Umbilical cord (tissue), 2 donors: ENCODE results near the gene SV2C. TPM values are rescaled to one million over a fixed set of nuclear protein-coding genes. Genes with fewer than 3 reads are reported as not detected.

ENCODE experiments used
- DNase-seq: peaks from one replicate; pipeline ENCODE4 v3.0.0-alpha.2; 2015; ENCODE audit warnings: low spot score
- total RNA-seq: library from RNA; depleted of rRNA; stranded (reverse); fragments of >200 nt; gene quantifications from one replicate; pipeline ENCODE4 v1.2.3, GENCODE V29; 2014; ENCODE audit warnings: low replicate concordance; ENCODE audit not compliant: insufficient read depth

SV2C gene
- total RNA-seq, 1 donor from 2014 or later, result 1.2 TPM

DNA sequence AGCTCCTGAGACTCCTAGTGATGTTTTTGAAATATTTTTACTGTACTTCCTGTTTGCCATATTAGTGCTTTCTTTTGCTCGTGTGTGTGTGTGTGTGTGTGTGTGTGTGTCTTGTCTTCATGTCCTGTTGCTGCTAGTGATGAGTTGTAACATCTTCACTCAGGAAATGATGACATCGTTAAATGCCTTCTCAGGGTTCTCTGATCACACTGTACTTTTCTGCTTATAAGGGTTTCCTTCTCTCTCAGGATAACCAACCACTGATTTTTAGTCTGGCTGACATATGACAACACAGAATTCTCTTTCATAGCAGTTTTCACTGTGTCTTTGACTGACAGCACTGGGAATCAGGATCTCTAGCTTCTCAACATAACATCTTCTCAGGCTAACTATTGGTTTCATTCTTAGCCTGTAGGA is 16.1 kb downstream of the SV2C start:
- DNase-seq, result no peak

DNA sequence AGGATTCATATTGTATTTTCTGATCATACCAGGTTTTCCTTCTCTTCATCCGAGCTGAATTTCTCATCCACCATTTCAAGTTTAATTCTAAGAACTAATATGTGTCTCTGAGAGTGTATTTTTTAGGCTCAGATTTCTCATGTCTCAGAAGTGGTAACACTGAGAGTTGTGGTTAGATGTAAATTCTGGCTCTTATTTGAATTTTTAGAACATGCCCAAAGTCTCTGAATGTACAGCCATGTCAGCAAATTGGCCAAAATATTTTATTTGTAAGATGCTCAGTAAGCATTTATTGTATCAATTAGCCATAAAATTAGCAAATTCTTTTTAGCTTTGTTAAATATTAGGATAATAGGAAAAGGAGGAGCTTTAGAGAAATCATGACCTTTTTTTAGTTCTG is 16.6 kb downstream of the SV2C start:
- no peak for DNase-seq

DNA sequence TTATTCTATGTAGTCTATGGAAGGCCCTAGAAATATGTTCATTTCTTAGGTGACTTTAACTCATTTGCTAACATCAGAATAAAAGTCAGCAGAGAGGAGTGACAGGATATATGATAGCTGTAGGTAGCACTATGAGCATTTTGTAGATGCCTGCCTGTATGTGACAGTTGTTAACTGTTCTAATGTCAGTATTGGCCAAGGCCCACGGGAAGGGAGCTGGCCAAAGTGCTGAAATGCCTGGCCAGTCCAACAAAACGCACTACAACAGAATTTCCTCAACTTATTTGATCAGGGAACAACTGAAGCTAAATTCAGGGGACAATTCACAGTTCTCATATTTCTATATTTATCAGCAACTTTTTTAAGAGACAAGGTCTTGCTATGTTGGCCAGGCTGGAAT is 20.8 kb downstream of the SV2C start:
- DNase-seq, result peak; percentile 25

DNA sequence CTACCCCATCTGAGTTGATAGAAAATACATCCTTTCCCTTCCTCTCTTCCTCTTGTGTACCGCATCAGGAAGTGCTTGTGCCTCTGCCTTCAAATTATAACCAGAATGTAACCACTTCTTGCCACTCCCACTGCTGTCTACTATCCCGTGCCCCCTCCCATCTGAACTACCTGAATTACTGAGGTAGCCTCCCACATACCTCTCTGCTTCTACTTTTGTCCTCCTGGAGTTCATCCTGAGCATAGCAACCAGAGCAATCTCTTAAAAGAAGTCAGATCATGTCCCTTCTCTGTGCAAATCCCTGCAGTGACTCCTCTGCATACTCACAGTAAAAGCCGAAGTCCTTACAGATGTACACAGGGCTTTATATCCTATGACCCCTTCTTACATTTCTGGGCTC is 23.0 kb downstream of the SV2C start:
- DNase-seq, result no peak

DNA sequence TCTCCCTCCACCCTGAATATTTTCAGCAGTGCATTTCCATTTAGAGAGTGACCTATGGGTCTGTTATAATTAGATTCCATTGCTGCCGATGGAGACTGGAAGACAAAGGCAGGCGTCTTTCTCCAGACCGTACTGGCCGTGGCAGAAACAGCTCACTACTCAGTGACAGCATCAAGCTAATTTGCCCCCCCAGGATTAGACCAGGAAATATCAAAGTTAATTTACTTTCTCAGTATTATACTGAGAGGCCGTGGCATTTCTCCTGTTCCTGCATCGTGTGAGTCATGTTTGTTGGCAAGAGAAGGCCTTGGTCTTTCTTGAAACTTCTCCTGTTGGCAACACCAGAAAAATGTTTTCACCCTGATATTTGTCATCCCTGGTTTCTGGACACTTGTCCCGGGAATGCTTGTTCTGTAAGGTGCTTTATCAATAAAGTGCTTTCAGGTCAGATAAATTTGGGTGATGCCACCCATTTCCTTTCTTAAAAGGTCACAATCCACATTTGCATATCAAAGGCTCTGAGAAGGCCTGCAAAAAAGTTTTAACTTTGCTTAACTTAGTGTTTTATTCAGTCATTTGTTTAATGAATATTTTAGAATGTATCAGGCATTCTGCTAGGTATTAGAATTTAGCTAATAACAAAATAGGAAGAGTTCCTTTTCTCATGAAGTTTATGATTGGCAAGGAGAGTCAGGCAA is 28.4 kb downstream of the SV2C start:
- peak; percentile 14 for DNase-seq

DNA sequence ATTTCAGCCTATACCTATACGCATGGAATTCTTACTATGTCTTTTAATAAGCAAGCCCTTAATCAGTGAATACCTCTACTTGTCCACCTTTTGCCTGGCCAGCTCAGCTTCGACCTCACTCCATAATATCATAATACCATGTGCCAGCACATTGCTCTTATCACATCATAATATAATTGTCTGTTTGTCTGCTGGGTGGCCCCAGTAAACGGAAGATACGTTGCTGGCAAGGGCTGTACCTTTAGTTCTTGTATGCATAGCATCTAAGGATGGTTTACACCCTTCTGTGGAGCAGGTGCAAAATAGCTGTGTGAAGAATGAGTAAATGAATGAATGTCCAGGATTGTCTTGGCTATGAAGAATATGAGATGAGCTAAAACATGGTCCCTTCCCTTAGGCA is 29.9 kb downstream of the SV2C start:
- no peak for DNase-seq

DNA sequence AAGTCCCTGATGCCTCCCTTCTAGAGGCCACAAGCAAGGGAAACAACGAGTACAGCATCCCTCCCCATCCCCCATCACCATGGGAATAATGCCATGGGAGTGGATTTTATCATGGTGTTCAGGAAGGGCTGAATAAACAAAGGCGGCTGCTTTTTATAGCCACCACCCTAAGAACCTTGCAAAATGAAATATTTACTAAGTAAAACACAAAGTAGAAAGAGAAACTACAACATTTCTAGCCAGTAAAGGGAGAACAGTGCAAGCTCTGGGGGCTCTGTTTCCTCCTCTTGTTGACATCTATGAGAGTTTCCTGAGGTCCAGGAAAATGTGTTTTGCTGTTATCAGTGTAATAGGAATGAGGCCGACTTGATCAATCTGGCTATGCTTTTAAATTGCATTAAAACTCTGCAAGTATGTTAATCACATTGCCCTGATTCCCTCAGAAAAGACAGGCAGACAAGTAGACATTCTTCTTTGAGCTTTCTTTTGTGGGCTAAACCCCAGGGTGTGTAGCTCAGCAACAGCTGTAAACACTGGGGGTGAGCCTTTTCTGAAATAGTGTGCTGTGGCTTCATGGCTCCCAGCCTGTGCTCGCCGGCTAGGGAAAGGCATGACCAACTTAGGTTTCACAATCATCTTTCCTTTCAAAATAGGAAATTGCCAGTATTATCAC is 31.1 kb downstream of the SV2C start:
- DNase-seq, result peak; percentile 37

DNA sequence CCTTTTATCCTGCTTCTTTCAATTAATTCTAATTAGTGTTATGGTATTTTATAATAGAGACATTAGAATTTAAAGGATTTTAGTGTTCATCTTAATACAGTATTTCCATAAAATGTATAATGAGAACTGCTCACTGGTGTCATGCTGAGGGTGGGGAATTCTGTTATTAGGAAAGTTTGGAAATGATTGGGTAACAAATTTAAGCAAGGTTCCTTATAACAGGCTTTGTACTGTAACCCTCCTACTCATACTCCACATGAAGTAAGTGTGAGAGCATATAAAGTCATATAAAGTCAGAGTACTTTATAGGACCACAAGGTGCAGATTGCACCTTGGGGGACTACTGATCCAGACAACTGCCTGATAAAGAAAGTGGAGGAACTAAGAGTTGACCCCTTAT is 42.2 kb downstream of the SV2C start:
- no peak for DNase-seq

DNA sequence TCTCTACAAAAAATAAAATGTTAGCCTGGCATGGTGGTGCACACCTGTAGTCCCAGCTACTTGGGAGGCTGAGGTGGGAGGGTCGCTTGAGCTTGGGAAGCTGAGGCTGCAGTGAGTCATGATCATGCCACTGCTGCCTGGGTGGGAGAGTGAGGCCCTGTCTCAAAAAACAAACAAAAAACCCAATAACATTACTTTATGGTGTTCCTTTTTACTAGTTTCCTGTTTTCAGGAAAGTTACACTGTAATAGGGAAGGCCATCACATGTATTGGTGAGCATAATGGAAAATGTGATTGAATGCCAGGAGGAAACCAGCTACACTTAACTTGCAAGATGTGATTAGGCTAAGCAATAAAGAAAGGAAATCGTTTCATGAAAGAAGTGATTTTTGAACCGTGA is 42.7 kb downstream of the SV2C start:
- DNase-seq, result peak; percentile 12

DNA sequence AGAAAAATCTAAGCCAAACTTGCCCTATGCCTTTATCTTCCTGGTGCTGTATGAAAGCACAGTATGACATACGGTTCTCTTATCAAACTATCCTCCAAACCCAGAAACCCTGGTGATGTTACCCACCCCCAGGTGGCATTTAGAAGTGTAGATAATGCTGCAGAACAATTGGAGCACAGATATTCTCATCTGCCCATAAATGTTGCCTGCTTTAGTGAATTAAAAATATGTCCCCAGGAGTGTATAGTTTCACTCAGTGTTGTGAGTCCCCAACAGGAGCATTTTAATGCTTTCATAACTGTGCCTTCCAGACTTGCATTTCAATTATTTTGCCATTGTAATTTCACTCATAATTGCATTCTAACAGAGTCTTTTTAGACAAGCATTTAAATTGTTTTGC is 50.8 kb downstream of the SV2C start:
- DNase-seq, result no peak

DNA sequence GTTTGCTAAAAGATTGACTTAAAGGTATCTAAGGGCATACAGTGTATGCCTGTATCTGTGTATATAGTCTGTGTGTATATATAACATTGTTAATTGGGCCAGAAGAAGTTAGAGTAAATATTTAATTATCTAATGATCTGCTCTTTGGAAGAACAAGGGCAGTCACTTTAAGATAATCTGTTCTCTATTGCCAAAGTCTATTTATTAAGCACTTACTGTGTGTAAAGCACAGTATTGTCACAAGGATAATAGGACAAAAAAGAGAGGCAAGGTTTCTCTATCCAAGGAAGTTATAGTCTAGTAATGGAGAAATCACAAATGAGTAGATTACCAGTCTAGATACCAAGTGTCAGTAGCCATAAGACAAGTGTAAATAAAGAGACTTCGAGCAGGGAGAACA is 51.5 kb downstream of the SV2C start:
- DNase-seq, result no peak

DNA sequence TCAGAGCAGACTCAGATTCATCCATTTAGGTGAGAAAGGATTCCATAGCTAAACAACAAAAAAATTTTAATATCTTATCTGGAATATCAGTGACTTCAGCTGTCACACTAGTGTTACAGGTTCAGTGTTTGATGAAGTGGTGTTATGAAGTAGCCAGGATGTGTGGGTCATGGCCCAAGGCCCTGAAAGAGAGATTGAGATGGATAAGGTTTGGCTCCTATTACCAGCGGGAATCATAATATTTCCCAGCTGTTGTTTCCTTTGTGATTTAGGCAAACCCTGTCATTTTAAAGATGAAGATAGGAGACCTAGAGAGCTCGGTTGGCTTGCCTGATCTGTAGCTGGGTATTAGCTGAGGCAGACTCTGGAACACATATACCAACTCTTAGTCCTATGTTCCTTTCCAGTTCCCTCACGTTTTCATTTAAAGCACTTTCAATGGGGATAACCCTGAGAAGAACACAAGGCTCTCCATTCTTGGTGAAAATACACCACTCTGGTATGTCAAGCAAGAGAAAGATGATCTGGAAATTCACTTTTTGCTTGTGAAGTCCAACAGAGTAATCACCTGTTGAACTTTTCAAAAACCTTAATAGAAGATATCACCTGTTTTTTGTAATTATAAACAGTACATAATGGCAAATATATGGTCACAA is 54.8 kb downstream of the SV2C start:
- DNase-seq, result no peak

DNA sequence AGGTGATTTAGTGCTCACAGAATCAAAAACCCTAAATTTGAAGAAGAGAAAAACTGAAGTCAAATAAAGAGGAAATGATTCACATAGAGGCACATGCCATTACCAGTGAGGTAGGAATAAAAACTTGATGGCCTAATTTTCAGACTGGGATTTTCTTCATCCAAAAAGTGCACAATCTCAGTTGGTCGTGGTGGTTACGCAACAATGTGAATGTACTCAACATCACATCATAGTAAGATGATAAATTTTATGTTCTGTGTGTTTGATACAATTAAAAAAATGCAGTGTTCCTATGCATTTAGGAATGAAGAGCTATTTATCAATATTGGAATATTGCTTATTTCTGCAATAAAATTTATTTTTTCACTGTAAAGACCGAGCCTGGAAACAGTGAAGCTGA is 60.7 kb downstream of the SV2C start:
- DNase-seq, result no peak

DNA sequence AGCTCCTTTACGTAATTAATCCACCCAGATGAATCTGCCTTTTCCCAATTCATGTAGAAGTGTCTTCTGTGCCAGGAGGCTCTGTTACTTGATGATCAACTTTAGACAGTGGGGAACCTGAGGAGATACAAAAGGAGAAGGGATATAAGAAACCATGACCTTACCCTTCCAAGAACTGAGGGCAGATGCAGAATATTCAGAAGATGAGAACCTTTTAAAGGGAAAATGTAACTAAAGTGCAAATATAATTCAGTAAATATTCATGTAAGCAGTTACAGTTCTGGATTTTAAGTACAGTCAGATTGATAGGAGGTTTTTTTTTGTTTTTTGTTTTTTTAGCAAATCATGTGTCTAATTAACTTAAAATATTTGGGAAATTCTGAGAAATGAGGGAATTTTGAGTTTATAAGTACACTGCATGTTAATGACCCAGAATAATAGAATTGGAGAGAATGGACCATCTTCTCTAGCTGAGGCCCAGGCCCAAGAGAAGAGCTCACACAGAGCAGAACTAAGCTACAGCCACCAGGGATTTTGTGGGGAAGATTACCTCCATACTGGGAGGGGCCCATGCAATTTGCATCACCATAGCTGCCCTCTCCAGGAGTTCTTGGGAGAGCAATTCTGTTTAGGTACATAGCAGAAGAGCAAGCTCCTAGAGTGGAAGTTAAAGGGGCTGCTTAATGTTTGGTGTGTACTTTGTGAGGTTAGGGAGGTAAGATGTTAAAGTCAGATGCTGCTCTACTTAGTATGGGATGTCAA is 61.5 kb downstream of the SV2C start:
- no peak for DNase-seq

DNA sequence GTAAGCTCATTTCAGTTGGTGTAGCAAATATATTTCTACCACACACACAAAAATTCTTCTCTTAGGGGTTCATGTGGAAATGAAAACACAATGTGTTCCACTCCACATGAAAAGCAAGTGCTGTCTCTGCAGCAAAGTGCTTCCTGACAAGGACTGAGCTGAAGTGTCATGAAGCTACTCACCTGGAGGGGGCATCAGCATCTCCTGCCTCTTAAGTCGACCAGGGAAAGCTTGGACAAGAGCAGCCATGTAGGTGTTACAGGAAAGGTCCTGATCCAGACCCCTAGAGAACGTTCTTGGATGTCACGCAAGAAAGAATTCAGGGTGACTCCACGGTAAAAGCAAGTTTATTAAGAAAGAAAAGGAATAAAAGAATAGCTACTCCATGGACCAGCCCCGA is 62.8 kb downstream of the SV2C start:
- DNase-seq, result no peak

DNA sequence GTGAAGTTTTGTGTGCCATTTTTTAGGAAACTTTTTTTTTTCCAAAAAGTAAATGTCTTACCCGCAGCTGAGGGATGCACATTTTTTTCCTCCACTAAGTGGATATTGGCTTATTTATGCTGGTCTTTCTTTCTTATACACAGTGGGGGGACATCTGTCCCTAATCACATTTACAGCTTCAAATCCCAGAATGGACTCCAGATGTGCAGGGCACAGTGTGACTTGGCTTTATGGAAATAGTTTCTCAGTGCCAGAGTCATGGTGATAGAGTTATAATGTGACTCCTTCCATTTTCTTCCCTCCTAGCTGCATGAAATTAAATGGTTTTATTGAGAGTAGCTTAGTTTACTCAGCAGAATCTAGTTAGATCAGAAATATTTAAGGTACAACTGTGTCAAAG is 66.5 kb downstream of the SV2C start:
- DNase-seq, result no peak

DNA sequence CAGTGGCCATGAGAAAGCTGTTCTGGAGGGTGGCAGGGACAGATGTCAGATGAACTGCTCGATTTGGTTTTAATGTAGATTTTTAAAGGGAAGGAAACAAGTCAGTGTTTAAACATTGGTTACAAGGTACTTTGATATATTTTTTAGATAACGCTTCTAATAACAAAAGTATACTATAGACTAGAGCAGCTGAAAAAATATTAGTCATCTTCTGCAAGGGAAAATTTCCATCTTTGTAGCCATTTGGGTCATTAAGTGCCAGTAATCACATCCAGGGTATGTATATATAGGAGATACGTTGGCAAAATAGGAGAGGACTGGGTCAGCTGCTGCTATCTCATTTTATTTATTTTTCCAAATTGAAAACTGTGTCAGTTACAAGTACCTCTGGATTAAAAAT is 69.0 kb downstream of the SV2C start:
- DNase-seq, result no peak

DNA sequence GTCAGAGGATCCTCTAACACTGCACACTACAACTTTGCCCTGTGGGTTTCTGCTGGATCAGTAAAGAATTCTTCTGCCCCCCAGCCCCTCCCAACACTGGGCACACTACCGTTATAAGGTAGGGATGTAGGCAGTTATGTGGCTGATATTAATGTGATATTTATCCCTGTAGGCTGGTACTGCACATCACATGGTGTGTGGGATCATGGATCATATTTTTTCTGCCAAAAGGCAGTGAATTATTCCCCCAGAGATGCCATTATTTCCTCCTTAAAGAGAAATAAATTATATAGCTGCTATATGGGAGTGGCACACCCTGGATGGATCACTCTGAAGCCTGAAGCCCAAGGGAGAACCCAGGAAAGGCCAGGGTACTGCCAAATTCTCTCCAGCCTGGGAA is 69.5 kb downstream of the SV2C start:
- DNase-seq, result no peak

DNA sequence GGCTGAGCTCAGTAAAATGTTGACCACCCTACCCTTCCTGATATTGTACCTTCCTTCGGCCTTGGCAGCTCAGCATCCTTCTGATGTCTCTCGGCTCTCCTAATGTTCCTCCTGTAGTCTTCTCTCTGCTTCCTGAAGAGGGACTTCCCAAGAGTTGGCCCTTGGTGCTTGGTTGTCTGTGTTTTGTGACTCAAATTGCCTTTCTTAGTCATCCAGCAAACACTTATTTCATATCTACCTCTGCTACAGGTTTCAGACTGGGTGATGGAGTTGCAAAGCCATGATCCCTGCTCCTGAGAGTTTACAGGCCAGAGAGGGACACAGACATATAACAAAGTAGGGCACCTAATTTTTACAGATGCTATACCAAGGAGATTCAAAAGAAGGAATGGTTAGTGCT is 70.1 kb downstream of the SV2C start:
- DNase-seq, result no peak

DNA sequence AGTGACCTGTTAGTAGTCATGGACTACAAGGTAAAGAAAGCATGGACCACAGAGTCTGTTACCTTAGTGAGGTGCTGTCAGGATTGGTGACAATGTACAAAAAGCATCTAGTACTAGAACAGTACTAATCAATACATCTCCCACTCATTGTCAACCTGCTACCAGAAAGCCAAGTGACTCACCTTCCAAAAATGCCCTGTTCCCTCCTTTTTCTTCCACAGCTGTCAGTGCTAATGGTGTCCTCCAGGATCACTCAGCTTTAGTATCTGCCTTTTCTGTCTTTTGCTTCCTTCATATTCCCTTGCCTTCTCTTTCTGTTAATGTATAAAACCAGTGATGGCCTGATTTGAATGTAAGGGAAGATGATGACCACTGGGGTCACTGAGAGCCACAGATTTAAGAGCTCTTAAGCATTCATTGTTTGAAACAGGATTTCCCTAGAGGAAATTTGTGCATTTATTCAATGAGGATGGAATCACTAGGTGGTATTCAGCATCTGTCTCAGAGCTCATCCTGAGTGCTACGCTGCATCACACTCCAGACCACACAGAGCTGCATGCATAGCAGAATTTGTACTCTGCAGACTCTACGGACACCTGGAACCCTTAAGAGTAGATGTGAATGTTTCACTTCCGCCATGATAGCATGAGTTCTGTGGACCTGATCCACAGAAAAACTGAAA is 71.0 kb downstream of the SV2C start:
- DNase-seq, result no peak

DNA sequence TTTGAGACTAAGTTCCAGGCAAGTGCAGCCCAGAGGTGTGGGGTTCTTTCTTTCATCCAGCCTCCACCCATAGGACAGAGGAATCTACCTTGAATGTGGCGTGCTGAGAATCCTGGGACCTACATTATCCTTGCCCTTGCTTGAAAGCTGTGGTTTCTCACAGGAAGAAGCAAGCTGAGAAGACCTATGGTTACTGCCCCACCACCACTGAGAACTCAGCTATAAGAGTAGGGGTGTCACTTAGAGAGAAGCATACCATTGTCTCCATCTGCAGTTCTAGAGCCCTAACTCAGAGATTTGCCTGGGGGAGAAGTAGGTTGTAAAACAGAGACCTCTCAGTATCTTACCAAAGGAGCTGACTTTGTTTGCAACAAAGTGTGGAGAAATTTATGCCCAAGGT is 72.4 kb downstream of the SV2C start:
- DNase-seq, result no peak

DNA sequence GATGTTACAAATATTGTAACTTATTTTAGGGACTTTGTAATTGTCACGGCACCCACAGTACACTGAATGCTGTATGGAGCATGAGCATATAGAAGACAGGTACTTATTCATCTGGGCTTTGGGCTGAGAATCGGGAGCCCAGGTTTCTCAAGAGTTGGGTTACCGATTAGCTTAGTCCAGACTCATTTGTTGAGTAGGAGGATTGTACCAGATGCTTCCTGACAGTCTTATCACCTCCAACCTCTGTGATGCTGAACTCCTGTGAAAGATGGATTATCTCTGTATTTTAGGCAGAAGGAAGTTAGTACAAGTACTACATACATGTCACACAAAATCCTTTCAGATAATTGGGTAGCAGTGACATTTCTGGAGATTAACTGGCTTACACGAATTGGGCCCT is 79.2 kb downstream of the SV2C start:
- DNase-seq, result no peak
